ENCODE measurements around the gene PCDHA5.
"Not testable (repeated sequence)": the region's sequence is repeated elsewhere in the genome, so short reads cannot be mapped to it uniquely, and the experiment has no call there.

PCDHA5 gene

GRCh38 chr5:140821375-140822280 lies at the start of gene PCDHA5:
PCDHA5 (plus strand) TSS chr5:140821613.
- DNase-seq, result no peak

GRCh38 chr5:140780512-140780911 lies 40.9 kb upstream of the PCDHA5 start:
- no peak for DNase-seq

- no peak for DNase-seq
These were observed 35.3 kb upstream of the PCDHA5 start, which contains the start of gene PCDHA1 for GRCh38 chr5:140785905-140786686. PCDHA1 (plus strand) TSS chr5:140786140.

- DNase-seq, result not testable (repeated sequence)
These were observed 34.0 kb upstream of the PCDHA5 start for GRCh38 chr5:140787422-140787821.

- DNase-seq, result not testable (repeated sequence)
These were observed 33.4 kb upstream of the PCDHA5 start for GRCh38 chr5:140787849-140788504.

- DNase-seq, result no peak
These were observed 30.3 kb upstream of the PCDHA5 start for GRCh38 chr5:140791089-140791488.

GRCh38 chr5:140794595-140795258 lies 26.7 kb upstream of the PCDHA5 start, which contains the start of gene PCDHA2:
PCDHA2 (plus strand) TSS chr5:140794852.
- DNase-seq, result peak; percentile 41 to 46

GRCh38 chr5:140795259-140795641 lies 26.2 kb upstream of the PCDHA5 start:
- DNase-seq, result peak; percentile 17 to 32

- DNase-seq, result not testable (repeated sequence)
These were observed 25.2 kb upstream of the PCDHA5 start for GRCh38 chr5:140796072-140796717.

- DNase-seq, result no peak
These were observed 24.7 kb upstream of the PCDHA5 start for GRCh38 chr5:140796718-140797095.

- no peak for DNase-seq
These were observed 20.5 kb upstream of the PCDHA5 start, which contains the start of gene PCDHA3 for GRCh38 chr5:140800816-140801493. PCDHA3 (plus strand) TSS chr5:140801057.

GRCh38 chr5:140801494-140801841 lies 19.9 kb upstream of the PCDHA5 start:
- DNase-seq, result no peak

- DNase-seq, result not testable (repeated sequence)
These were observed 19.0 kb upstream of the PCDHA5 start for GRCh38 chr5:140802381-140802780.

GRCh38 chr5:140802781-140803271 lies 18.6 kb upstream of the PCDHA5 start:
- no peak for DNase-seq

- DNase-seq, result no peak
These were observed 14.3 kb upstream of the PCDHA5 start, which contains the start of gene PCDHA4 for GRCh38 chr5:140806834-140807775. PCDHA4 (plus strand) TSS chr5:140807068.

- DNase-seq, result not testable (repeated sequence)
These were observed 13.0 kb upstream of the PCDHA5 start for GRCh38 chr5:140808241-140808888.

- DNase-seq, result no peak
These were observed 12.5 kb upstream of the PCDHA5 start for GRCh38 chr5:140808889-140809291.

GRCh38 chr5:140822281-140822629 lies 842 bp downstream of the PCDHA5 start:
- no peak for DNase-seq

- not testable (repeated sequence) for DNase-seq
These were observed 1.6 kb downstream of the PCDHA5 start for GRCh38 chr5:140822969-140823368.
